ENCODE measurements around the gene SPDEF. TPM values are rescaled to one million over a fixed set of nuclear protein-coding genes. Genes with fewer than 3 reads are reported as not detected.

SPDEF gene
- 0.07 TPM for polyA plus RNA-seq (2013)

- Histone ChIP-seq H3K4me3 (ENCODE audit: control insufficient read depth in 1 of 7, extremely low read depth in 1 of 7, insufficient read depth in 4 of 7, low read depth in 2 of 7, low read length in 6 of 7) (no peak within 1 kb of the TSS), H3K4me1 (ENCODE audit: control extremely low read depth in 1 of 4, control insufficient read depth in 4 of 4, insufficient read depth in 4 of 4, low read length in 3 of 4) (peaks cover 0 to 19% (median 13%) of the 10 kb centered on the region in 4 experiments), H3K36me3 (ENCODE audit: control insufficient read depth in 4 of 4, insufficient read depth in 4 of 4, low read length in 3 of 4) (no peaks in the 10 kb centered on the region), H3K9me3 (ENCODE audit: control extremely low read depth in 1 of 5, control insufficient read depth in 4 of 5, insufficient read depth in 2 of 5, low read depth in 1 of 5, low read length in 4 of 5) (peaks cover 0 to 7% (median 0%) of the 10 kb centered on the region in 5 experiments), H3K27me3 (replicated peaks in 2 of 5; ENCODE audit: control insufficient read depth in 4 of 5, insufficient read depth in 5 of 5, low read length in 4 of 5) (no peaks in the 10 kb centered on the region), H3K27ac (ENCODE audit: insufficient read depth in 1 of 2, low read depth in 1 of 2, low read length in 2 of 2, poor library complexity in 1 of 2, severe bottlenecking in 2 of 2) (no peak within 1 kb of the TSS)
- WGBS (ENCODE audit: insufficient coverage): 100% methylated on average over 2 of the region's 6 CpGs
- ChIA-PET POLR2A (no interaction called here), CTCF (interaction anchor here (1.1 kb wide), 2 partner anchors 30 to 52 kb away, joined by 3 to 4 read pairs; no protein-coding TSS in a partner anchor)
- no peak for DNase-seq
Observed at GRCh38 chr6:34556031-34556471, at the start of gene SPDEF. Gene SPDEF, minus strand, starts transcription at chr6:34556329. Its CDS starts 11,874 bp downstream, at chr6:34544455.

- POLR2A ChIA-PET: no interaction called here
- Histone ChIP-seq H3K4me3 (ENCODE audit: control insufficient read depth in 1 of 7, extremely low read depth in 1 of 7, insufficient read depth in 4 of 7, low read depth in 2 of 7, low read length in 6 of 7) (no peak overlapping the region), H3K36me3 (ENCODE audit: control insufficient read depth in 4 of 4, insufficient read depth in 4 of 4, low read length in 3 of 4) (peaks cover 11 to 42% (median 30%) of the 10 kb centered on the region in 4 experiments), H3K27ac (ENCODE audit: insufficient read depth in 1 of 2, low read depth in 1 of 2, low read length in 2 of 2, poor library complexity in 1 of 2, severe bottlenecking in 2 of 2) (no peak overlapping the region), H3K4me1 (ENCODE audit: control extremely low read depth in 1 of 4, control insufficient read depth in 4 of 4, insufficient read depth in 4 of 4, low read length in 3 of 4) (no peaks in the 10 kb centered on the region), H3K27me3 (replicated peaks in 2 of 5; ENCODE audit: control insufficient read depth in 4 of 5, insufficient read depth in 5 of 5, low read length in 4 of 5) (no peaks in the 10 kb centered on the region), H3K9me3 (ENCODE audit: control extremely low read depth in 1 of 5, control insufficient read depth in 4 of 5, insufficient read depth in 2 of 5, low read depth in 1 of 5, low read length in 4 of 5) (no peaks in the 10 kb centered on the region)
- no peak for DNase-seq
- WGBS (ENCODE audit: insufficient coverage): 100% methylated on average over 3 of the region's 4 CpGs
- CTCF ChIA-PET: interaction anchor here (0.8 kb wide), 1 partner anchor 408 kb away, joined by 3 read pairs; no protein-coding TSS in a partner anchor
Observed at GRCh38 chr6:34603707-34604106, 47.6 kb upstream of the SPDEF start.

- Histone ChIP-seq H3K27me3 (replicated peaks in 2 of 5; ENCODE audit: control insufficient read depth in 4 of 5, insufficient read depth in 5 of 5, low read length in 4 of 5) (no peaks in the 10 kb centered on the region), H3K27ac (ENCODE audit: insufficient read depth in 1 of 2, low read depth in 1 of 2, low read length in 2 of 2, poor library complexity in 1 of 2, severe bottlenecking in 2 of 2) (no peak overlapping the region), H3K4me3 (ENCODE audit: control insufficient read depth in 1 of 7, extremely low read depth in 1 of 7, insufficient read depth in 4 of 7, low read depth in 2 of 7, low read length in 6 of 7) (no peak overlapping the region), H3K36me3 (ENCODE audit: control insufficient read depth in 4 of 4, insufficient read depth in 4 of 4, low read length in 3 of 4) (peaks cover 11 to 42% (median 30%) of the 10 kb centered on the region in 4 experiments), H3K9me3 (ENCODE audit: control extremely low read depth in 1 of 5, control insufficient read depth in 4 of 5, insufficient read depth in 2 of 5, low read depth in 1 of 5, low read length in 4 of 5) (no peaks in the 10 kb centered on the region), H3K4me1 (ENCODE audit: control extremely low read depth in 1 of 4, control insufficient read depth in 4 of 4, insufficient read depth in 4 of 4, low read length in 3 of 4) (no peaks in the 10 kb centered on the region)
- POLR2A ChIA-PET: no interaction called here
- 97% methylated on average over 8 of the region's 10 CpGs for WGBS (ENCODE audit: insufficient coverage)
- DNase-seq: no peak
- CTCF ChIA-PET: interaction anchor here (0.8 to 1.4 kb wide), 6 partner anchors 8 to 156 kb away, joined by 3 to 4 read pairs (median 3); no protein-coding TSS in a partner anchor
Observed at GRCh38 chr6:34602318-34603111, 46.4 kb upstream of the SPDEF start.

GRCh38 chr6:34601706-34602105, 45.6 kb upstream of the SPDEF start:
- H3K4me1 ChIP-seq (ENCODE audit: control extremely low read depth in 1 of 4, control insufficient read depth in 4 of 4, insufficient read depth in 4 of 4, low read length in 3 of 4): no peaks in the 10 kb centered on the region
- peaks cover 11 to 41% (median 27%) of the 10 kb centered on the region in 4 experiments for H3K36me3 ChIP-seq (ENCODE audit: control insufficient read depth in 4 of 4, insufficient read depth in 4 of 4, low read length in 3 of 4)
- no peaks in the 10 kb centered on the region for H3K9me3 ChIP-seq (ENCODE audit: control extremely low read depth in 1 of 5, control insufficient read depth in 4 of 5, insufficient read depth in 2 of 5, low read depth in 1 of 5, low read length in 4 of 5)
- no peak for DNase-seq
- 100% methylated on average over 2 of the region's 4 CpGs for WGBS (ENCODE audit: insufficient coverage)
- no peaks in the 10 kb centered on the region for H3K27me3 ChIP-seq (replicated peaks in 2 of 5; ENCODE audit: control insufficient read depth in 4 of 5, insufficient read depth in 5 of 5, low read length in 4 of 5)
- H3K4me3 ChIP-seq (ENCODE audit: control insufficient read depth in 1 of 7, extremely low read depth in 1 of 7, insufficient read depth in 4 of 7, low read depth in 2 of 7, low read length in 6 of 7): no peak overlapping the region
- ChIA-PET POLR2A (no interaction called here), CTCF (interaction anchor here (0.6 to 1.7 kb wide), 9 partner anchors 8 to 170 kb away, joined by 3 to 4 read pairs (median 3); no protein-coding TSS in a partner anchor)
- no peak overlapping the region for H3K27ac ChIP-seq (ENCODE audit: insufficient read depth in 1 of 2, low read depth in 1 of 2, low read length in 2 of 2, poor library complexity in 1 of 2, severe bottlenecking in 2 of 2)

- Histone ChIP-seq H3K4me1 (ENCODE audit: control extremely low read depth in 1 of 4, control insufficient read depth in 4 of 4, insufficient read depth in 4 of 4, low read length in 3 of 4) (no peaks in the 10 kb centered on the region), H3K27ac (ENCODE audit: insufficient read depth in 1 of 2, low read depth in 1 of 2, low read length in 2 of 2, poor library complexity in 1 of 2, severe bottlenecking in 2 of 2) (no peak overlapping the region), H3K4me3 (ENCODE audit: control insufficient read depth in 1 of 7, extremely low read depth in 1 of 7, insufficient read depth in 4 of 7, low read depth in 2 of 7, low read length in 6 of 7) (no peak overlapping the region), H3K36me3 (ENCODE audit: control insufficient read depth in 4 of 4, insufficient read depth in 4 of 4, low read length in 3 of 4) (peaks cover 7 to 36% (median 22%) of the 10 kb centered on the region in 4 experiments), H3K9me3 (ENCODE audit: control extremely low read depth in 1 of 5, control insufficient read depth in 4 of 5, insufficient read depth in 2 of 5, low read depth in 1 of 5, low read length in 4 of 5) (no peaks in the 10 kb centered on the region), H3K27me3 (replicated peaks in 2 of 5; ENCODE audit: control insufficient read depth in 4 of 5, insufficient read depth in 5 of 5, low read length in 4 of 5) (no peaks in the 10 kb centered on the region)
- DNase-seq: peak in 1 of 3 donors; percentile 26
- POLR2A ChIA-PET: no interaction called here
- CTCF ChIA-PET: interaction anchor here (0.6 to 2.1 kb wide), 5 partner anchors 9 to 152 kb away, joined by 3 to 14 read pairs (median 3); no protein-coding TSS in a partner anchor
- 100% methylated on average over 3 of the region's 4 CpGs for WGBS (ENCODE audit: insufficient coverage)
Observed at GRCh38 chr6:34600796-34601195, 44.7 kb upstream of the SPDEF start.

GRCh38 chr6:34600101-34600500, 44.0 kb upstream of the SPDEF start:
- H3K9me3 ChIP-seq (ENCODE audit: control extremely low read depth in 1 of 5, control insufficient read depth in 4 of 5, insufficient read depth in 2 of 5, low read depth in 1 of 5, low read length in 4 of 5): no peaks in the 10 kb centered on the region
- H3K27me3 ChIP-seq (replicated peaks in 2 of 5; ENCODE audit: control insufficient read depth in 4 of 5, insufficient read depth in 5 of 5, low read length in 4 of 5): no peaks in the 10 kb centered on the region
- H3K27ac ChIP-seq (ENCODE audit: insufficient read depth in 1 of 2, low read depth in 1 of 2, low read length in 2 of 2, poor library complexity in 1 of 2, severe bottlenecking in 2 of 2): no peak overlapping the region
- no peaks in the 10 kb centered on the region for H3K4me1 ChIP-seq (ENCODE audit: control extremely low read depth in 1 of 4, control insufficient read depth in 4 of 4, insufficient read depth in 4 of 4, low read length in 3 of 4)
- no peak overlapping the region for H3K4me3 ChIP-seq (ENCODE audit: control insufficient read depth in 1 of 7, extremely low read depth in 1 of 7, insufficient read depth in 4 of 7, low read depth in 2 of 7, low read length in 6 of 7)
- H3K36me3 ChIP-seq (ENCODE audit: control insufficient read depth in 4 of 4, insufficient read depth in 4 of 4, low read length in 3 of 4): peaks cover 4 to 35% (median 18%) of the 10 kb centered on the region in 4 experiments
- no peak for DNase-seq
- WGBS (ENCODE audit: insufficient coverage): 98% methylated on average over 3 of the region's 5 CpGs
- ChIA-PET POLR2A (interaction anchor here (0.7 kb wide), 1 partner anchor 300 kb away, joined by 3 read pairs; no protein-coding TSS in a partner anchor), CTCF (interaction anchor here (1.3 to 2.1 kb wide), 2 partner anchors 9 to 72 kb away, joined by 3 to 14 read pairs; no protein-coding TSS in a partner anchor)

- Histone ChIP-seq H3K27me3 (replicated peaks in 2 of 5; ENCODE audit: control insufficient read depth in 4 of 5, insufficient read depth in 5 of 5, low read length in 4 of 5) (no peaks in the 10 kb centered on the region), H3K9me3 (ENCODE audit: control extremely low read depth in 1 of 5, control insufficient read depth in 4 of 5, insufficient read depth in 2 of 5, low read depth in 1 of 5, low read length in 4 of 5) (no peaks in the 10 kb centered on the region), H3K36me3 (ENCODE audit: control insufficient read depth in 4 of 4, insufficient read depth in 4 of 4, low read length in 3 of 4) (peaks cover 4 to 32% (median 14%) of the 10 kb centered on the region in 4 experiments), H3K4me1 (ENCODE audit: control extremely low read depth in 1 of 4, control insufficient read depth in 4 of 4, insufficient read depth in 4 of 4, low read length in 3 of 4) (no peaks in the 10 kb centered on the region), H3K27ac (ENCODE audit: insufficient read depth in 1 of 2, low read depth in 1 of 2, low read length in 2 of 2, poor library complexity in 1 of 2, severe bottlenecking in 2 of 2) (no peak overlapping the region), H3K4me3 (ENCODE audit: control insufficient read depth in 1 of 7, extremely low read depth in 1 of 7, insufficient read depth in 4 of 7, low read depth in 2 of 7, low read length in 6 of 7) (no peak overlapping the region)
- CTCF ChIA-PET: interaction anchor here (1.4 to 2.3 kb wide), 3 partner anchors 9 to 18 kb away, joined by 4 to 11 read pairs (median 8); no protein-coding TSS in a partner anchor
- 95% methylated on average over 2 of the region's 3 CpGs for WGBS (ENCODE audit: insufficient coverage)
- POLR2A ChIA-PET: interaction anchor here (0.6 kb wide), 1 partner anchor 244 kb away, joined by 4 read pairs; no protein-coding TSS in a partner anchor
- DNase-seq: no peak
Observed at GRCh38 chr6:34598712-34599111, 42.6 kb upstream of the SPDEF start.

Data from common myeloid progenitor, CD34-positive (primary cell).